A673 (cell line): ENCODE data around the gene PLD1. TPM values are rescaled to one million over a fixed set of nuclear protein-coding genes. Genes with fewer than 3 reads are reported as not detected.

ENCODE experiments used
- BruUV-seq: library from RNA; stranded (reverse); fragments of 400-500 nt; replicated peaks from 2 replicates; lab custom pipeline; 2021; lab: Mats Ljungman, UMichigan
- CTCF ChIA-PET: fragments of 300-600 bp; sonication (Branson Sonifier 250); formaldehyde crosslinking; loops from one replicate; lab custom pipeline; 2022; ENCODE audit warnings: antibody characterized with exemption; lab: Charles Lee
- POLR2A ChIA-PET: fragments of 300-600 bp; sonication (Branson Sonifier 250); formaldehyde crosslinking; loops from one replicate; lab custom pipeline; 2022; ENCODE audit warnings: antibody characterized with exemption; ENCODE audit not compliant: low non-redundant PET; lab: Charles Lee
- DNase-seq: peaks from one replicate; pipeline ENCODE4 v3.0.0-alpha.2; 2015; ENCODE audit warnings: low spot score
- H3K27ac ChIP-seq: fragments of 200-600 bp; sonication (generic); 2 replicates; pipeline ENCODE4 v1.5.1; 2016; ENCODE audit warnings: mixed run types, low read depth, mild to moderate bottlenecking, mixed read lengths, antibody characterized with exemption, low read length; ENCODE audit not compliant: poor library complexity, severe bottlenecking
- H3K27me3 ChIP-seq: fragments of 200-600 bp; sonication (generic); replicated peaks from 2 replicates; pipeline ENCODE4 v1.6.1; 2017; ENCODE audit warnings: mixed run types, low read depth, mild to moderate bottlenecking, mixed read lengths, antibody characterized with exemption, low read length; ENCODE audit not compliant: insufficient read depth, poor library complexity
- H3K36me3 ChIP-seq: fragments of 200-600 bp; sonication (generic); 2 replicates; pipeline ENCODE4 v1.6.1; 2016; ENCODE audit warnings: mixed run types, mild to moderate bottlenecking, mixed read lengths, antibody characterized with exemption, low read length; ENCODE audit not compliant: insufficient read depth, poor library complexity, severe bottlenecking
- H3K4me1 ChIP-seq: fragments of 200-600 bp; sonication (generic); 2 replicates; pipeline ENCODE4 v1.6.1; 2017; ENCODE audit warnings: mixed run types, mild to moderate bottlenecking, mixed read lengths, antibody characterized with exemption, low read length; ENCODE audit not compliant: insufficient read depth, poor library complexity, severe bottlenecking
- H3K4me3 ChIP-seq: fragments of 200-600 bp; sonication (generic); 2 replicates; pipeline ENCODE4 v1.5.1; 2016; ENCODE audit warnings: low read depth, mixed run types, mild to moderate bottlenecking, mixed read lengths, low read length; ENCODE audit not compliant: poor library complexity, severe bottlenecking
- H3K9me3 ChIP-seq: fragments of 200-600 bp; sonication (generic); 2 replicates; pipeline ENCODE4 v1.6.1; 2016; ENCODE audit warnings: mixed run types, low read depth, mild to moderate bottlenecking, mixed read lengths, antibody characterized with exemption, low read length; ENCODE audit not compliant: poor library complexity, severe bottlenecking
- EZH2 ChIP-seq: fragments of 200-600 bp; sonication (generic); IDR thresholded peaks from 2 replicates; pipeline ENCODE4 v1.6.1; 2017; ENCODE audit warnings: borderline replicate concordance, low read depth, mild to moderate bottlenecking, mixed read lengths, antibody characterized with exemption, low read length; ENCODE audit not compliant: poor library complexity, severe bottlenecking
- intact Hi-C: fragments of 100-400 bp; cut with micrococcal nuclease; formaldehyde crosslinking; loops from one replicate; pipeline ENCODE4 v1.10.0; 2022; ENCODE audit not compliant: unreplicated experiment
- total RNA-seq: library from RNA; stranded (reverse); gene quantifications from 2 replicates; pipeline ENCODE4 v1.2.3, GENCODE V29; 2021
- TF ChIP-seq, protein P1 (sequence below): fragments of 300-800, 200-600 bp; sonication (generic); conservative IDR thresholded peaks from 2 replicates; pipeline ENCODE4 v1.5.1; 2017; ENCODE audit warnings: low read depth, mild to moderate bottlenecking, antibody characterized with exemption, low read length, moderate library complexity, mixed read lengths

Gene PLD1
- total RNA-seq, 1 experiment from 2014 or later = 3.2 TPM

- no TSS peak for BruUV-seq
- H3K27me3 ChIP-seq = no peaks in the 10 kb centered on the region
- no peak overlapping the region for H3K4me3 ChIP-seq
- no peaks in the 10 kb centered on the region for H3K36me3 ChIP-seq
- ChIA-PET CTCF (no interaction called here), POLR2A (no interaction called here)
- DNase-seq = no peak
- intact Hi-C loops = loop anchor here (10.0 kb wide), 2 partner anchors 161 to 579 kb away; no protein-coding TSS in a partner anchor
- no peak overlapping the region for H3K27ac ChIP-seq
- no peaks in the 10 kb centered on the region for H3K9me3 ChIP-seq
- no peak for TF ChIP-seq EZH2
- TF ChIP-seq, protein P1, sequence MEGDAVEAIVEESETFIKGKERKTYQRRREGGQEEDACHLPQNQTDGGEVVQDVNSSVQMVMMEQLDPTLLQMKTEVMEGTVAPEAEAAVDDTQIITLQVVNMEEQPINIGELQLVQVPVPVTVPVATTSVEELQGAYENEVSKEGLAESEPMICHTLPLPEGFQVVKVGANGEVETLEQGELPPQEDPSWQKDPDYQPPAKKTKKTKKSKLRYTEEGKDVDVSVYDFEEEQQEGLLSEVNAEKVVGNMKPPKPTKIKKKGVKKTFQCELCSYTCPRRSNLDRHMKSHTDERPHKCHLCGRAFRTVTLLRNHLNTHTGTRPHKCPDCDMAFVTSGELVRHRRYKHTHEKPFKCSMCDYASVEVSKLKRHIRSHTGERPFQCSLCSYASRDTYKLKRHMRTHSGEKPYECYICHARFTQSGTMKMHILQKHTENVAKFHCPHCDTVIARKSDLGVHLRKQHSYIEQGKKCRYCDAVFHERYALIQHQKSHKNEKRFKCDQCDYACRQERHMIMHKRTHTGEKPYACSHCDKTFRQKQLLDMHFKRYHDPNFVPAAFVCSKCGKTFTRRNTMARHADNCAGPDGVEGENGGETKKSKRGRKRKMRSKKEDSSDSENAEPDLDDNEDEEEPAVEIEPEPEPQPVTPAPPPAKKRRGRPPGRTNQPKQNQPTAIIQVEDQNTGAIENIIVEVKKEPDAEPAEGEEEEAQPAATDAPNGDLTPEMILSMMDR = no peak
- H3K4me1 ChIP-seq = peaks cover 8% of the 10 kb centered on the region
These were observed 34.3 kb downstream of the PLD1 start for GRCh38 chr3:171775943-171776342.

DNA sequence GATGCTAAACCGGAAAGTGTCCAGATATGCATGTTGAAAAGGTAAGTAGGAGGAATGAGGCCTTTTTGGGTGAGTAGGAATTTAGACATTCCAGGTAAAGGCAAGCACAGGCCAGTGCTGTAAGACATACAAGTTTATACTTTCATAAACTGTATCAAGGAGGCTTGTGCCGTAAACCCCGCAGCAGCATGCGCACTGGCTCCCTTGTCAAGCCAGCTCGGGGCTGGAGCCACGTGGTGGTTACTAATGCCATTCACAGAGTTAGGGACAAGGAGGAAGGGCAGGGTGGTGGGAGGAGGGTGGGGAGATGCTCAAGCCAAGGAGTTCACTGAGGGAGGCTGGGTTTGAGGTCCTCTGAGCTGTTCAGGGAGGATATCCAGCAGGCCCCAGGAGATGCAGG lies 35.8 kb downstream of the PLD1 start:
- peaks cover 17% of the 10 kb centered on the region for H3K4me1 ChIP-seq

GRCh38 chr3:171772427-171773056 lies 37.7 kb downstream of the PLD1 start:
- TF ChIP-seq, protein P1 = peak; percentile 80
- TF ChIP-seq EZH2 = no peak
- no peak overlapping the region for H3K4me3 ChIP-seq
- H3K4me1 ChIP-seq = peaks cover 23% of the 10 kb centered on the region
- H3K27ac ChIP-seq = no peak overlapping the region
- ChIA-PET POLR2A (interaction anchor here (0.6 kb wide), 2 partner anchors 206 to 257 kb away, joined by 3 to 4 read pairs; no protein-coding TSS in a partner anchor), CTCF (interaction anchor here (0.5 to 2.1 kb wide), 9 partner anchors 16 to 723 kb away, joined by 3 to 23 read pairs (median 4); partner anchors contain the start of gene PLD1)
- H3K27me3 ChIP-seq = no peaks in the 10 kb centered on the region
- BruUV-seq = no TSS peak
- intact Hi-C loops = loop anchor here (2.0 to 10.0 kb wide), 6 partner anchors 68 to 810 kb away; no protein-coding TSS in a partner anchor
- DNase-seq = peak; percentile 80
- no peaks in the 10 kb centered on the region for H3K9me3 ChIP-seq
- H3K36me3 ChIP-seq = no peaks in the 10 kb centered on the region

More for the DNA sequence above, 35.8 kb downstream of the PLD1 start:
- Histone ChIP-seq H3K27ac (no peak overlapping the region), H3K4me3 (no peak overlapping the region), H3K9me3 (no peaks in the 10 kb centered on the region), H3K36me3 (no peaks in the 10 kb centered on the region), H3K27me3 (no peaks in the 10 kb centered on the region)
- no peak for DNase-seq
- BruUV-seq = no TSS peak
- POLR2A ChIA-PET = interaction anchor here (0.6 kb wide), 1 partner anchor 37 kb away, joined by 10 read pairs; no protein-coding TSS in a partner anchor
- intact Hi-C loops = loop anchor here (5.0 to 10.0 kb wide), 4 partner anchors 160 to 812 kb away; no protein-coding TSS in a partner anchor
- TF ChIP-seq, protein P1 = no peak
- TF ChIP-seq EZH2 = no peak
- CTCF ChIA-PET = no interaction called here
